HG02763 (cell line): ENCODE data around the gene PPP4R3C.
A peak's percentile ranks its signal among the peaks of the same experiment; 100 is the strongest.
"Not testable (repeated sequence)": the region's sequence is repeated elsewhere in the genome, so short reads cannot be mapped to it uniquely, and the experiment has no call there.

Experiments used
- ATAC-seq: cut with Tn5 transposase; IDR thresholded peaks from one replicate; pipeline ENCODE4 v1.9.1; 2021; ENCODE audit warnings: mild to moderate bottlenecking, moderate library complexity; ENCODE audit not compliant: unreplicated experiment

The PPP4R3C gene

GRCh38 chrX:27463187-27463586, at the start of gene PPP4R3C:
TSS of gene PPP4R3C (minus strand) at chrX:27463341. CDS start at chrX:27463296, 45 bp downstream.
- ATAC-seq: no peak

- ATAC-seq: no peak
Observed at GRCh38 chrX:27491397-27491796, 28.3 kb upstream of the PPP4R3C start.

GRCh38 chrX:27466051-27466450, 2.9 kb upstream of the PPP4R3C start:
- no peak for ATAC-seq

GRCh38 chrX:27465036-27465435, 1.9 kb upstream of the PPP4R3C start:
- ATAC-seq: no peak

- not testable (repeated sequence) for ATAC-seq
Observed at GRCh38 chrX:27459129-27459528, 4.0 kb downstream of the PPP4R3C start.

GRCh38 chrX:27458544-27458943, 4.6 kb downstream of the PPP4R3C start:
- not testable (repeated sequence) for ATAC-seq

GRCh38 chrX:27451324-27451723, 11.8 kb downstream of the PPP4R3C start:
- no peak for ATAC-seq

GRCh38 chrX:27446423-27446822, 16.7 kb downstream of the PPP4R3C start:
- no peak for ATAC-seq

GRCh38 chrX:27445438-27445837, 17.7 kb downstream of the PPP4R3C start:
- no peak for ATAC-seq

GRCh38 chrX:27444093-27444908, 18.8 kb downstream of the PPP4R3C start:
- peak; percentile 68 for ATAC-seq

- ATAC-seq: not testable (repeated sequence)
Observed at GRCh38 chrX:27442392-27442791, 20.7 kb downstream of the PPP4R3C start.

GRCh38 chrX:27439771-27440170, 23.4 kb downstream of the PPP4R3C start:
- no peak for ATAC-seq

GRCh38 chrX:27438937-27439336, 24.2 kb downstream of the PPP4R3C start:
- ATAC-seq: no peak

GRCh38 chrX:27435031-27435430, 28.1 kb downstream of the PPP4R3C start:
- no peak for ATAC-seq
